Epithelial cell of esophagus (primary cell): Measurements from ENCODE around the gene SSH2.

Source experiments
- DNase-seq: peaks from one replicate; pipeline ENCODE4 v3.0.0; 2010; ENCODE audit warnings: low read depth
- H3K4me3 ChIP-seq: 2 replicates; pipeline ENCODE4 v1.5.1; 2011; ENCODE audit warnings: mild to moderate bottlenecking, low read length, control low read depth
- CTCF ChIP-seq: IDR thresholded peaks from 2 replicates; pipeline ENCODE4 v1.5.1; 2011; ENCODE audit warnings: low read depth, mild to moderate bottlenecking, low read length, control low read depth, inconsistent platforms; ENCODE audit not compliant: insufficient read depth; ENCODE audit errors: missing control alignments

Gene SSH2, protein sequence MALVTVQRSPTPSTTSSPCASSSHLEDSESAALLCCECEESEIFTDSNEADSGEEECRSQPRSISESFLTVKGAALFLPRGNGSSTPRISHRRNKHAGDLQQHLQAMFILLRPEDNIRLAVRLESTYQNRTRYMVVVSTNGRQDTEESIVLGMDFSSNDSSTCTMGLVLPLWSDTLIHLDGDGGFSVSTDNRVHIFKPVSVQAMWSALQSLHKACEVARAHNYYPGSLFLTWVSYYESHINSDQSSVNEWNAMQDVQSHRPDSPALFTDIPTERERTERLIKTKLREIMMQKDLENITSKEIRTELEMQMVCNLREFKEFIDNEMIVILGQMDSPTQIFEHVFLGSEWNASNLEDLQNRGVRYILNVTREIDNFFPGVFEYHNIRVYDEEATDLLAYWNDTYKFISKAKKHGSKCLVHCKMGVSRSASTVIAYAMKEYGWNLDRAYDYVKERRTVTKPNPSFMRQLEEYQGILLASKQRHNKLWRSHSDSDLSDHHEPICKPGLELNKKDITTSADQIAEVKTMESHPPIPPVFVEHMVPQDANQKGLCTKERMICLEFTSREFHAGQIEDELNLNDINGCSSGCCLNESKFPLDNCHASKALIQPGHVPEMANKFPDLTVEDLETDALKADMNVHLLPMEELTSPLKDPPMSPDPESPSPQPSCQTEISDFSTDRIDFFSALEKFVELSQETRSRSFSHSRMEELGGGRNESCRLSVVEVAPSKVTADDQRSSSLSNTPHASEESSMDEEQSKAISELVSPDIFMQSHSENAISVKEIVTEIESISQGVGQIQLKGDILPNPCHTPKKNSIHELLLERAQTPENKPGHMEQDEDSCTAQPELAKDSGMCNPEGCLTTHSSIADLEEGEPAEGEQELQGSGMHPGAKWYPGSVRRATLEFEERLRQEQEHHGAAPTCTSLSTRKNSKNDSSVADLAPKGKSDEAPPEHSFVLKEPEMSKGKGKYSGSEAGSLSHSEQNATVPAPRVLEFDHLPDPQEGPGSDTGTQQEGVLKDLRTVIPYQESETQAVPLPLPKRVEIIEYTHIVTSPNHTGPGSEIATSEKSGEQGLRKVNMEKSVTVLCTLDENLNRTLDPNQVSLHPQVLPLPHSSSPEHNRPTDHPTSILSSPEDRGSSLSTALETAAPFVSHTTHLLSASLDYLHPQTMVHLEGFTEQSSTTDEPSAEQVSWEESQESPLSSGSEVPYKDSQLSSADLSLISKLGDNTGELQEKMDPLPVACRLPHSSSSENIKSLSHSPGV (N-terminal part only)

DNA sequence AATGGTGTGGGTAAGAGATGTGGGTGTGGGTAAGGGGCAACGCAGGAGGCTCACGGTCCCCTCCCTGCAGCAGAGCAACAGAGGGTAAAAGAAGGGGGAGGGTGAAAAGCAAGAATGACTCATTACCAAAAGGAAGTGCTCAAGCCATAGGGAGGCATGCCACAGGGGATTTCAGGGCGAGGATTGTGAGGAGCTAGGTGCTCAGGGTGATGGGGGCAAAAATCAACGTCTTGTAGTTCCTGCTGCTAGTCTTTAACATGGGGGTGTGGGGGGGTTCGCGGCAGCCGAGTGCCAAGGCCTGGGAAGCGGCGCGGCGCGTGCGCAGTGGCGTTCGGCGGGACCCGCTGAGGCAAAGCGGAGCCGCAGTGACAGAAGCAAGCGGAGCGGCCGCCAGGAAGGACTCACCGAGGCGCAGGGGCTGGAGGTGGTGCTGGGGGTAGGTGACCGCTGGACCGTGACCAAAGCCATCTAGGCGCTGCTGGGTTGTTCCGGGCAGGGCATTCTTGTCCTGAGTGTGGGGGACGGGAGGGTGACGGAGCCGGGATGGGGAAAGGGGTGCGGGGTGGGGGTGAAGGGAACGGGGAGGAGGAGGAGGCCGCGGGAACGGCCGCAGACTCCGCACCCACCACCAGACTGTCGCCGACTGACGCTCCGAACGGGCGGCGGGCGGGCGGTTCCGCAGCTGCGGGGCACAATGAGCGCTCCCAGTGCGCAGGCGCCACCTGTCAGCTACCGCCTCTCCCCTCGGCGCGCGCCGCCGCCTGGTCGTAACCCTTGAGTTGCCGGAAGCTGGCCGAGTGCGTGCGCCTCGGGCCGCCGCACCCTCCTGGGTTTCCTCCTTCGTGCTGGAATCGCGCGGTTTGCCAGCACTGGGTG is at the start of gene SSH2:
SSH2 (minus strand) TSS at position 696 of the 876 bp plus-strand sequence; CDS start at position 468, 228 bp downstream.
- peak within 1 kb of the TSS; percentile 93 for H3K4me3 ChIP-seq
- peak; percentile 91 for DNase-seq
- TF ChIP-seq CTCF, result no peak

GRCh38 chr17:29977836-29978235 is 47.8 kb upstream of the SSH2 start:
- peak; percentile 31 for DNase-seq
- no peak for TF ChIP-seq CTCF
- H3K4me3 ChIP-seq, result no peak overlapping the region

DNA sequence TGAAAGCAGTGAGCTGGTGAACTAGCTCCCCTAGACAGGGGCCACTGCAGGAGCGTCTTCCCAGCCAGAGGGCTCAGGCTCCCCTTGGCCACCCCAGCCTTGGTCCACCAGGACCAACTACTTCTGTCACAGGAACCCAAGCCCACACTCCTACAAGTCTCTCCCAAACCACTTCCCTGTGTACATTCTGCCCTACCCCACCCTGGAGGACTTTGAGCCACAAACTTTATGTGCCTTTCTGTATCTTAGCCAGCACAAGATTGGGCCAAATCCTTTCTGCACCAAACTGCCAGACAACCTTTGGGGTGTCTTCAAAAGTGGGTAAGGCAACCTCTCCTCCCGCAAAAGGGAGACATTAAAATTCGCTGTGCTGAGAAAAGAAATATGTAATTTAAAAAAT is 43.0 kb upstream of the SSH2 start:
- no peak for DNase-seq
- H3K4me3 ChIP-seq, result no peak overlapping the region
- no peak for TF ChIP-seq CTCF

GRCh38 chr17:29972277-29972676 is 42.2 kb upstream of the SSH2 start:
- no peak overlapping the region for H3K4me3 ChIP-seq
- no peak for DNase-seq

GRCh38 chr17:29968271-29968670 is 38.2 kb upstream of the SSH2 start:
- H3K4me3 ChIP-seq, result no peak overlapping the region
- DNase-seq, result no peak
- TF ChIP-seq CTCF, result no peak

More at GRCh38 chr17:29972277-29972676, 42.2 kb upstream of the SSH2 start:
- TF ChIP-seq CTCF, result no peak

GRCh38 chr17:29962656-29963055 is 32.6 kb upstream of the SSH2 start:
- H3K4me3 ChIP-seq, result no peak overlapping the region
- no peak for DNase-seq
- no peak for TF ChIP-seq CTCF
